Stimulated activated CD4-positive, alpha-beta T cell treated with anti-CD3 and anti-CD28 coated beads, TNF-alpha, amount 100 ng/mL, for 1 hour (primary cell): Measurements from ENCODE around the gene UNC80.

Experiments used
- DNase-seq, 3 donors: peaks; one replicate each; pipeline ENCODE4 v3.0.0-alpha.2; 2020; ENCODE audit warnings: low read depth in 3 of 3, low spot score in 1 of 3

The UNC80 gene

DNA sequence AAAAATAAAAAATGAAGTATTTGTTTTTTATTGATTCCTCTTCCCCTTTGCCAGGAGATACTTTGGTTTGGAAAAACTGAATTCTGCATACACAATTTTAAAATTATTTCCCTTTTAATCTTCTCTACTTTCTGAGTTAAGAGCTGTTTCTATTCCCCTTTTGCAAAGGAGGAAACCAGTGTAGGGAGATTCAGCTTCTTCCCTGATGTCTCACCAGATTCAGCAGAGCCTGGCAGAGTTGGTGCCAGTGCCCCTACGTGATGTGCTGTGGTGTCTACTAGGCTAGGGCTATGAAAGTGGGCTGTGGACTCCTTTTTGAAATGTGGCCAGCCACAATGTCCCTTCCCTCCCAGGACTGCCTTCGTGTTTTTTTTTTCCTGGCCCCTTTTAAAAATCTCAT is 233.2 kb downstream of the UNC80 start:
- DNase-seq, result no peak

DNA sequence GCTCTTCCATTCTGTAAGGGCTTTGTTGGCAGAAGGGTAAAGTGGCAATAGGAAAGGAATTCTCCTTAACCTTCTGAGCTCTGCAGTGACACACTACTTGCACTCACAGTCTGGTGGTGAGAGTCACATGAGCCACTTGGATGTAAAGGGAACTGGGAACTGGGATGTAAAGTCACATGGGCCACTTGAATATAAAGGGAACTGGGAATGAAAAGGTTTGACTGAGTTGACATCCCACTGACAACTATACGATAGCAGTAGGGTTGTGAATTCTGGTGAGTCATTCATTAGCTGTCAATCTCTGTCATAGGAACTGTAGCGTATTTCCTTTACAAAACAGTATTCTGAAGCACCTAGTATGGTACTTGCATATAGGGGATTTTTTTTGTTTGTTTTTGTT is 236.3 kb downstream of the UNC80 start:
- DNase-seq, result no peak

GRCh38 chr2:210009126-210009525 is 237.5 kb downstream of the UNC80 start:
- DNase-seq, result no peak

DNA sequence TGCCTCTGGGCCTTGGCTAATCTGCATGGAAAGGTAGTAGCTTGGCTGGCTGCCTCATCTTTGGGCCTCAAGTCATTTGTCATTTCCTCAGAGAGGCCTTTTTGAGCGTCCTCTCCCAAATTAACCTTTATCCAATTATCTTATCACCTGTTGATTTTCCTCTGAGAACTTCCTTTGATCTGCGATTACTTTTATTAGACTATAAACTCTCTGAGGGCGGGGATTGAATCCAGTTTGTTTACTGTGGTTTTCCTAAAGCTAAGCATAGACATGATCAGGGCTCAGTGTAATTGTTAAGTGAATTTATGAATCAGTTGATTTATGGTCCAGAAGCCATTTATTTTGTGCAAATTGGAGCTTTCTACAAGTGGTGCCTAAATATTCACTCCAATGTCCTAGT is 238.3 kb downstream of the UNC80 start:
- DNase-seq, result no peak

DNA sequence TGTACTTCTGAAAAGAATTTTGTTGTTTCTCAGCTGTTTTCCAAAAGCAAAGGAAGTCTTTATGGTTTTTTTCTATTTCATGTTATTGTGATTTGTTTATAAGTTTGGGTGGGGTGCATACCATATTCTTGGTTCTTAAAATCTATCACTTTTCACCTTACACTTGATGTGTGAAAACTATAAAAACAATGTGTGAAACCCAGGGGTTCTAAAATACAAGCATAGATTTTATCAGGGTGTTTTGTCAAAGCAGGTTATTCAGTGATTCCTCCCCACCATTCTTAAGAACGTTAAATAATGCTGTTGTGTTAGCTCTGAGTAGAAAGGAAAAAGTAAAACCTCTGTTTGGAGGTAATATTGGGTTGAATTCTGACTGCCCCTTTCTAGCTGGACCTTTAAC is 248.5 kb downstream of the UNC80 start:
- no peak for DNase-seq

DNA sequence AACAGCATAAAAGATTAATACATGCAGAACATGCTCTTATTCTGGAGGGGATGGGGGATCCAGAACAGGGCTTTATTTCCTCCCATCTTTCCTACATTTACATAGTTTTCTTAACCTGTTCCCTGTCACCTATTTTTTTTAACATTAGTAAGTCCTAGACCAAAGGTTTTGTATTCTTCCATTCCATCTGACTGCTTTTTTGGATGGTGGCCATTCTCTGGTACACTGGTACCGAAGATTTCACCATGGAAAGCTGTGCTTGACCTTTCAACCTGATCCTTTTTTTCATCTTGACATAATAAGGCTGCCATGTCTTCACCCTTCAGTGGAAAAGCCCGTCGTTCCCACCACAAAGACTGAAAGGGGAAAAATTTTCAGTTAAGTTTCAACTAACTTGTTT is 251.2 kb downstream of the UNC80 start:
- no peak for DNase-seq

GRCh38 chr2:210027608-210028007 is 256.0 kb downstream of the UNC80 start:
- no peak for DNase-seq

DNA sequence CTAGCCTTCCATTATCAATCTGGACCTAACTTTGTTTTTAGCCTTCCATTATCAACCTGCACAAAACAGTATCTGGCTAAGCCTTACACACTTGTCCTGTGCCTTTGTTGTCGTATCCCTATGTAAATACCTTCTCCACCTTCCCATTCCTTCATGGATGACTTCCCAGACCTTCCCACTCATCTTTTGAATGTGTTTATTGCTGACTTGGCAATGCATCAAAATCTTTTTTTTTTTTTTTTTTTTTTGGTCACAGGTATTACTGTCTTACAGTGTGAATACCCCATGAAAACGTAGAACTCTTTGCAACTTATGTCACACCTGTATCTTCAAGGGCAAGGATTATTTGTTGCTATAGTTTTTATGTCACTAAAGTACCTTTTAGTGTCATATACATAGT is 256.5 kb downstream of the UNC80 start:
- no peak for DNase-seq

GRCh38 chr2:210034087-210034683 is 262.6 kb downstream of the UNC80 start:
- DNase-seq, result no peak

GRCh38 chr2:210035679-210036078 is 264.0 kb downstream of the UNC80 start:
- DNase-seq, result no peak

DNA sequence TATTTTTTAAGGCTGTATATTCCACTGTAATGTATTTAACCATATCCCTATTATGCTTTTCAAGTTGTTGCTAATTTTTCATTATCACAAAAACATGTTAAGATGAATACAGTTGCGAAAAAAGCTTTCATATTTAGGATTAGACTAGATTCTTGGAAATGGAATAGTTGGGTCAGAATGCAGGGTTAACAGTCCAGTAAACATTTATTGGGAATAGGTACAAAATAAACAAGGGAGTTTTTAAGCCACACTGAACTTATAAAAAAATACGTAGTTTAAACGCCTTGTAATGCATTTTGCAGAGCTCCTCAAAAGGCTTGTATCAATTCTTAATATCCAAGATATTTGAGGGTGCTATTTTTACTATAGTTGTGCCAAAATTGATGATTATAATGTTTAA is 266.4 kb downstream of the UNC80 start:
- DNase-seq, result no peak

DNA sequence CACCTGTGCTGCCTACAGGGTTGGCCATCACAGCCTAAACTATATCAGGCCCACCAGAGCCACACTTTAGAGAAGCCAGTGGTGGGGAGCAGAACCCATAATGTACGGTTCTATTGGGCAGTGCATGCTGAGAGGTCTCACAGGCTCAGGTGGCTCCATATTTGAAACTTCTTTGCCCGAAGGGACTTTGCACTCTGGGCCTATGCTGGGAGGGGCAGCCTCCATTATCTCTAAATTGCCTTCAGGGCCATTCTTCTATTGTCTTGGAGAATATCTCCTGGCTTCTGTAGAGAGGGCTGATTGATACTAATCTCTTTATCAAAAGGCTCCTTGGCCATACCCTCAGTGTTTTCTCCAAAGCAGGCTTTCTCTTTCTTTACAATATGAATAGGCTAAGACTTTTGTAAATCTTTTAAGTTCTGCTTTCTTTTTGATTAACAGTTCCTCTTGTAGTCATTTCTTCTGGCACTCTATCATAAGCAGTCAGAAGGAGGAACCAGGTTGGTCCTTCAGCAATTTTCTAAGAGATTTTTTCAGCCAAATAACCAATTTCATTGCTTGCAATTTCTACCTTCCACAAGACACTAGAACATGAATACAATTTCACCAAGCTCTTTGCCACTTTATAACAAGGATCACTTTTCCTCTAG is 275.3 kb downstream of the UNC80 start:
- no peak for DNase-seq
